NCI-H82 treated with DMSO at 0.1 percent for 48 hours (cell line): ENCODE measurements around the gene PSMB11.

Experiments
- DNase-seq: peaks from one replicate; lab custom pipeline; 2025; ENCODE audit not compliant: unreplicated experiment; lab: John Stamatoyannopoulos, UW

The PSMB11 gene

GRCh38 chr14:23043145-23043544 is 1.1 kb downstream of the PSMB11 start:
- DNase-seq, result no peak

DNA sequence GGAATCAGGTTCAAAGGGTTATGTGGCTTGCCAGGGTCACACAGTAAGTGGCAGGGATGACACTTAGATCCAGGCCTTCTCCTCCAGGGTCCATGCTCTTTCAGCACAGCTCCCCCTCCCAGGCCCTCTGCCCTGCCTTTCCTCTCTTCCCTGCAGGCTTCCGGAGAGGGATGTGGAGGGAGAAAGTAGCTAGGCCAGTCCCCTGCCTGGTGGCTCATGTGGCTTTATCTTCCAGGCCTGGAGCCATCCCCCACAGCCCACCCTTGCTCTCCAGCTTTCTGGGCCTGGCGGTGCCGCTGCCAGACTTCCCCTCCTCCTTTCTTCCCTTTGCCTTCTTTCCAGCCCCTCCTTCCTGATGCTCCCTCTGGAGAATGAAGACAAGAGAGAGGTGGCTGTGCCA is 1.7 kb downstream of the PSMB11 start:
- DNase-seq, result no peak

- DNase-seq, result no peak
Measured at GRCh38 chr14:23044840-23045239, 2.8 kb downstream of the PSMB11 start.

DNA sequence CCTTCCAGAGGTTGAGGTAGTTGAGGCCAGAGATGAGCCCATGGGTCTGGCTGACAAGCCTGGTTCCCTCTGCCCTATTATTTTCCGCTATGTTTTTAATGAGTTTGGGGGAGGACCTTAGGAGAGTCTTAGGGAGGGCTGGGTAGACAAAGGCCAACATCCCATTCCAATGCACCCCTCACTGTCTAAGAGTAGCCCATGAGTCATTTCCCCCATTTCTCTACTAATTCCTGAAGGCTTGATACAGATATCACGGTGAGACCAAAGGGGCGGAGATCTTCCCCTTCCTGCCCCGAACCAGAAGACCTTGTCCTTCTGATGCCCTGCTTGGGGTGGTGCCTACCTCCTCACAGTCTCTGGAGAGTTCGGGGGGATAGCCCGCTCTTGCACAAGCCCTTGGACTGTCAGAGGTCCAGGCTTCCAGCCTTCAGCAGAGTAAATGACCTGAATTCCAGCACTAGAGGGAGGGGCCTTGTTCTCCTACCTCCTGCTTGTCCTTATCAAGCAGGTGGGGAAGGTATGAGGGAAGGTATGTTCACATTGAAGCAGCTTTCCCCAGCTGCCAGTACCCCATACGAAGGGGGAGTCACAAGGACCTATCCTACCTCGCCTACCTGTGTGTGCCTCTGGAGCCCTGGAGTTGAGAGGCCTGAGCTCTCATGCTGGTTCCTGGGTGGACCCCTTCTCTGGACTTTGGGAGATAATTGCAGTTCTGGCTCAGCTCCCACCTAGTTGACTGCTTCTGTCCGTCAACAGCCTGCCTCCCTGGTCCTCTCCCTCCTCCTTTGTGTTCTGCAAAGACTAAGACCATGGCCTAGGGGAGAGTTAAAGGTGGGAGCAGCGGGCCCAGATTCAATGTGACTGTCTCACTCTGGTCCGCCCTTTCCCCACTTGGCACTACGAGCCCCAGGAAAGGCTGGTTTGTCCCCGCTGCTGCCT is 3.7 kb downstream of the PSMB11 start:
- DNase-seq, result no peak

GRCh38 chr14:23047034-23047634 is 5.1 kb downstream of the PSMB11 start:
- DNase-seq, result no peak

DNA sequence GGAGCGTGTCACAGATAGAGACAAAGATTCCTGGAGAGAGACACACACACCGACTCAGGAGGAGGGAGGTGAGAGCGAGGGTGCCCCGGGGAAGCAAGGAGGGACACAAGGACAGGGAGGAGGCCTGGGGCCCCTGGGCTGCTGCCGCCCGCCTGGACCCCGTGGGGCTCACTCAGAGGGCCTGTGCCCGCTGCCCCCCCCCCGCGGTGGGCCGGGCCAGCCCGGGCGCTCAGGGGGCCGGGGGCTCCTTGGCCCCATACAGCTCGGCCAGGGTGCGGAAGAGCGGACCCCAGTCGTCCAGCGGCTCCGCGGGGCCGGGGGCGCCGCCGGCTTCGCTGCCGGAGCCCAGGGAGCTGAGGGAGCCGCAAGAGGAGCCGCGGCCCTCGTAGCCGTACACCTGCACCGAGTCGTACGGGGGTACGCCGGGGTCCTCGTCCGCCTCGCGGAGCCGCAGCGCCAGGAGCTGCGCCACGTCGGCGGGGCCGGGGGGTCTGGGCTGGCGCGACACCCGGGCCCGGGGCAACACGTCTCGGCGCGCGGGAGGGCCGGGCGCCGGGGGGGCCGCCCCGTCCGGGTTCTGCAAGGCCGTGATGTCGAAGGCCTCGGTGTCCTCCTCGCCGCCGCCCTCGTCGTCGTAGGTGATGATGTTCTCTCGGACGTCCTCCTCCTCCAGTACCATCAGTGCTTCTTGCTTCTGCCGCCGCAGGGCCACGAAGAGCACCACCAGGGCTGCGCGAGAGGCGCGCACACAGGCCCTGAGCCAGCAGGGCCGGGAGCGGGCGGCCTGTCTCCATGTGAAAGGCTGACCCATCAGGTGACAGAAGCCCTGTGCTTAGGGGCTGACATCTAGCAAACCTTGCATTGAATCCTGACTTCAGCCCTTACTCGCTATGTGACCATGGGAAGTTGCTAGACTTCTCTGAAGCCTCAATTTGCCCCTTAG is 6.0 kb downstream of the PSMB11 start:
- DNase-seq, result no peak

GRCh38 chr14:23049011-23049410 is 7.0 kb downstream of the PSMB11 start:
- DNase-seq, result no peak

DNA sequence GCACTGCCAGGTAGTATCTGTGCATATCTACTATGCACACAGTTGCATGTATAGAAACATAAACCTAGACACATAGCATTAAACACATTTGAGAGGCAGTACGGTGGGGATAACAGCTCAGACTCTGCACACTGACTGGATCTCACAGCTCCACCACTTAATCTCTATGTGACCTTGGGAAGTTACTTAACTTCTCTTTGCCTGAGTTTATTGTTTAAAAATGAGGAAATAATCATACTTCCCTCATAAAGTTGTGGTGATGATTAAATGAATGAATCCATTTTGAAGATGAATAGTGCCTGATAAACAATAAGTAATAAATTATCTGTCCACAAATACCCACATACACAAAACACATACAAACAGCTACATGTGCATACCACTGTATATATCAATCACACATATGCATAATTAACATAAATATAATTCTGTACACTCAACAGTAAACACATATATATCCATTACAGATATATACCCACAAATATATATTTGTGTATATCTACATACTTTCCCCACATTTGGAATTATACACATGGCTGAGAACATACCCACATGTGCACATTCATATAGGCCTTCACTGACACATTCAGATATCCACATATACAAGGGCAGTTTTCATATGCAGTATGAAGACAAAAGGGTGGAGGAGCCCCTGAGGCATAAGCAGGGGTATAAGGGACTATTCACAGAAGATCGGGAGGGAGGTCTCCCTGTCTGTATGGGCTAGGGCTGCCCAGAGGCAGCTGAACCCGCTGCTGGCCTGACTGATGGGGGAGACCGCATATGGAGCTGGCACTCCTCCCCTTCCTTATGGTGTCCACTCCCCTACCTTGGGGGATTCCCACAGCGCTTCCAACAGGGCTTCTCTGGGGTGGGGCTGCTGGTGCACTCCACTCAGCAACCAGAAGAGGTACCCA is 9.4 kb downstream of the PSMB11 start:
- no peak for DNase-seq

GRCh38 chr14:23052182-23052623 is 10.2 kb downstream of the PSMB11 start:
- no peak for DNase-seq

DNA sequence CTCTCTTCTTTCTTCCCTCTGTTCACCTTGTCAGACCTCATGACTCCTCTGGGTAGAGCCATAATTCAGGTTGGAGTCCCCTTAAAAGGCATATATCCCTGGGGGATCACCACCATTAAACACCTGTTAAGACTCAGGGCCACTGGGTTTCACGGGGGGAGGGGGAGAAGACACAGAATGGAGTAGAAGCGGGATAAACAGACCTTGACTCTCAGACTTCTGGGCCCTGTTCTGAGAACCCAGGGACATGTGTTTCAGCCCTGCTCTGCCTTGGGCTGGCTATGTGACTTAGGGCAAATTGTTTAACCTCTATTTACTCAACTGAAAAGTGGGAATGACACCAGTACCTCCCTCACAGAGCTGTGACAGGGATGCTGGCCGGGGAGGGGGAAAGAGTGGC is 10.7 kb downstream of the PSMB11 start:
- DNase-seq, result no peak

GRCh38 chr14:23053426-23053825 is 11.4 kb downstream of the PSMB11 start:
- DNase-seq, result no peak

- DNase-seq, result no peak
Measured at GRCh38 chr14:23054000-23054811, 12.2 kb downstream of the PSMB11 start.

- no peak for DNase-seq
Measured at GRCh38 chr14:23055147-23055550, 13.1 kb downstream of the PSMB11 start.

- no peak for DNase-seq
Measured at GRCh38 chr14:23055621-23056144, 13.7 kb downstream of the PSMB11 start.

GRCh38 chr14:23056145-23056955 is 14.3 kb downstream of the PSMB11 start:
- DNase-seq, result no peak

DNA sequence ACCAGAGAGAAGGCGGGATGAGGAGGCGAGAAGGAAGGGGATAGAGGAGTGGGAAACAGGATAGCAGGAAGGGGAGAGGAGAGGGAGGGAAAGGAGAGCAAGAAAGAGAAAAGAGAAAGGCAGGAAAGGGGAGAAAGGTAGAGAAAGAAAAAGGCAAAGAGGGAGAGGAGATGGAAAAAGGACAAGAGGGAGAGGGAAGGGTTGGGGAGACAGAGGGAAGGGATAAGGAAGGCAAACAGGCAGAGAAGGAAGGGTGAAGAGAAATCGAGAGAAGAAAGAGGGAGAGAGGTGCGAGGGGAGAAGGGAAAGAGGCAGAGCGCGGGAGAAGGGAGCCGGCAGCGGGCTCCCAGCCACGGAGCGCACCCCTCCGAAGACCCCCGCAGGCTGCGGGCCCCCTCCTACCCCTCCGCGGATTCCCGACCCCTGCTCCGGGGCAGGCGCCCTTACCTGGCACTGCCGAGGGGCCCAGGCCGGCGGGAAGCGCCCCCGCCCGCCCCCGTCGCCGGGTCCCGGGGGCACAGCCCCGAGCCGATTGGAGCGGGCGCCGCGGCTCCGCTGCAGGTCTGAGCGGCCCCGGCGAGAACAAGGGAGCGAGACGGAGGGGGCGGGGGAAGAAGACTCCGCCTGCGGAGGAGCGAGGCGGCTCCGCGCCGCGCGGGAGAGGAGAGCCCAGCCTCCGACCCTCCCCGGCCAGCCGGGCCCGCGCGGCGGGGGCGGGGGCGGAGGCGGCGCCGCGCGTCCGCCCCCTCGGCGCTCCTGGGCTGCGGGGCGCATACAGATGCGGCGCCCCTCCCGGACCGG is 15.1 kb downstream of the PSMB11 start, which contains the start of gene CDH24:
TSS of gene CDH24 (minus strand) at position 565 of the 801 bp plus-strand sequence. CDS start 1,787 bp downstream, outside the sequence.
- no peak for DNase-seq
